Keratinocyte (primary cell): ENCODE data around the gene HMCES. TPM values are rescaled to one million over a fixed set of nuclear protein-coding genes. Genes with fewer than 3 reads are reported as not detected.
A peak's percentile ranks its signal among the peaks of the same experiment; 100 is the strongest.

Experiments used
- DNase-seq: peaks from one replicate; pipeline ENCODE4 v3.0.0-alpha.2; 2011; ENCODE audit warnings: low read depth, missing footprints, low spot score
- FAIRE-seq: peaks from 2 replicates; lab custom pipeline; 2011; peaks lifted over from hg19 to GRCh38; lab: Jason Lieb, UNC
- H2AFZ ChIP-seq: 2 replicates; pipeline ENCODE4 v1.6.0; 2012; ENCODE audit warnings: low read length, control low read depth, inconsistent platforms; ENCODE audit not compliant: control insufficient read depth
- H3K27ac ChIP-seq: 2 replicates; pipeline ENCODE4 v1.5.1; 2011; ENCODE audit warnings: low read length; ENCODE audit not compliant: control insufficient read depth, insufficient read depth
- H3K27me3 ChIP-seq: 3 replicates; pipeline ENCODE4 v1.6.0; 2011; ENCODE audit warnings: low read length; ENCODE audit not compliant: control insufficient read depth, insufficient read depth; ENCODE audit errors: extremely low read depth
- H3K36me3 ChIP-seq, 2 experiments: 2 replicates in 1 of 2; 3 replicates in 1 of 2; pipeline ENCODE4 v1.5.1; 2011; ENCODE audit warnings: low read length in 2 of 2, mild to moderate bottlenecking in 1 of 2; ENCODE audit not compliant: control insufficient read depth in 2 of 2, insufficient read depth in 2 of 2; ENCODE audit errors: extremely low read depth in 1 of 2
- H3K4me1 ChIP-seq: 3 replicates; pipeline ENCODE4 v1.5.1; 2011; ENCODE audit warnings: low read length; ENCODE audit not compliant: control insufficient read depth, insufficient read depth; ENCODE audit errors: extremely low read depth
- H3K4me2 ChIP-seq: 3 replicates; pipeline ENCODE4 v1.6.0; 2011; ENCODE audit warnings: low read depth, low read length; ENCODE audit not compliant: control insufficient read depth, insufficient read depth; ENCODE audit errors: extremely low read depth
- H3K4me3 ChIP-seq, 3 experiments: fragments of 200-600 bp in 1 of 3; sonication (generic) in 1 of 3; 2 replicates in 2 of 3; 3 replicates in 1 of 3; pipeline ENCODE4 v1.5.1; 2011 to 2016; ENCODE audit warnings: low read length in 3 of 3, mild to moderate bottlenecking in 3 of 3, control low read depth in 2 of 3, inconsistent platforms in 1 of 3, low read depth in 1 of 3, mixed read lengths in 1 of 3, mixed run types in 1 of 3, moderate library complexity in 1 of 3; ENCODE audit not compliant: control insufficient read depth in 2 of 3, insufficient read depth in 2 of 3; ENCODE audit errors: extremely low read depth in 1 of 3
- H3K79me2 ChIP-seq: 2 replicates; pipeline ENCODE4 v1.6.0; 2012; ENCODE audit warnings: low read length; ENCODE audit not compliant: control insufficient read depth, insufficient read depth
- H3K9ac ChIP-seq: 3 replicates; pipeline ENCODE4 v1.6.0; 2011; ENCODE audit warnings: low read length; ENCODE audit not compliant: control insufficient read depth, insufficient read depth; ENCODE audit errors: extremely low read depth
- H3K9me1 ChIP-seq: 3 replicates; pipeline ENCODE4 v1.6.0; 2011; ENCODE audit warnings: low read length; ENCODE audit not compliant: control insufficient read depth, insufficient read depth; ENCODE audit errors: extremely low read depth
- H3K9me3 ChIP-seq: 2 replicates; pipeline ENCODE4 v1.5.1; 2012; ENCODE audit warnings: low read depth, low read length; ENCODE audit not compliant: control insufficient read depth
- H4K20me1 ChIP-seq: 3 replicates; pipeline ENCODE4 v1.6.0; 2011; ENCODE audit warnings: low read length; ENCODE audit not compliant: control insufficient read depth, insufficient read depth; ENCODE audit errors: extremely low read depth
- CTCF ChIP-seq, 3 experiments: IDR thresholded peaks in 1 of 3; conservative IDR thresholded peaks in 1 of 3; optimal IDR thresholded peaks in 1 of 3; 2 replicates in 2 of 3; 3 replicates in 1 of 3; pipeline versions ENCODE3 to v1.5.1; 2011; ENCODE audit warnings: low read length in 3 of 3, mild to moderate bottlenecking in 3 of 3, moderate library complexity in 2 of 3, control low read depth in 1 of 3, inconsistent platforms in 1 of 3; ENCODE audit not compliant: insufficient read depth in 2 of 3; ENCODE audit errors: extremely low read depth in 1 of 3
- EZH2 ChIP-seq: IDR thresholded peaks from one replicate; pipeline ENCODE4 v1.6.1; 2012; ENCODE audit warnings: inconsistent platforms, mild to moderate bottlenecking, low read length, moderate library complexity
- dilution Hi-C: fragments of 300-500 bp; cut with MboI; formaldehyde crosslinking; loops from one replicate; pipeline ENCODE4 v1.7.0; 2020; ENCODE audit warnings: low sequenced_read_pairs; ENCODE audit not compliant: extremely low pct_ligation_motif_present
- polyA plus RNA-seq, 5 experiments: library from polyadenylated mRNA; depleted of rRNA in 3 of 5; stranded (reverse) in 3 of 5; stranded (forward) in 1 of 5; unstranded in 1 of 5; fragments of >200 nt; gene quantifications; 1 replicate in 1 of 5; 2 replicates in 3 of 5; 3 replicates in 1 of 5; pipeline versions ENCODE4 v1.2.1 to v1.2.3, GENCODE V29; 2011 to 2012; ENCODE audit warnings: missing spikeins in 2 of 5, low read depth in 1 of 5, low replicate concordance in 1 of 5

The HMCES gene
- polyA plus RNA-seq, 1 donor (not counting 4 experiments of a cell fraction or from before 2014, with no cell fraction given) = 54.6 TPM

DNA sequence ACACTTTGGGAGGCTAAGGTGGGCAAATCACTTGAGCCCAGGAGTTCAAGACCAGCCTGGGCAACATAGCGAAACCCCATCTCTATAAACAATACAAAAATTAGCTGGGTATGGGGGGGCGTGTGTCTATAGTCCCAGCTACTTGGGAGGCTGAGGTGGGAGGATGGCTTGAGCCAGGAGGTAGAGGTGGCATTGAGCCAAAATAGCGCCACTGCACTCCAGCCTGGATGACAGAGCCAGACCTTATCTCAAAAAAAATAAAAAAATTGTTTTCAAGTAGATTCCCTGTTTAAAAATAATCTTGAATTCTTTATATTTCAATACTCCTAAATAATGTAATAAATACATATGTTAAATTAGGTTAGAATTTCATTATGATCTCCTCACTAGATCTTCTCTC is 9.8 kb downstream of the HMCES start:
- FAIRE-seq = no peak
- no peak for DNase-seq
- Histone ChIP-seq H3K4me1 (peaks cover 6% of the 10 kb centered on the region), H3K4me2 (no peak overlapping the region), H4K20me1 (no peaks in the 10 kb centered on the region), H3K79me2 (peaks cover 16% of the 10 kb centered on the region), H3K36me3 (peaks cover 9 to 11% of the 10 kb centered on the region in 2 experiments), H3K27ac (no peak overlapping the region), H3K9me1 (no peaks in the 10 kb centered on the region), H3K9me3 (no peaks in the 10 kb centered on the region), H3K9ac (no peak overlapping the region), H3K27me3 (no peaks in the 10 kb centered on the region), H2AFZ (no peak overlapping the region), H3K4me3 (no peak overlapping the region)
- dilution Hi-C loops = no loop called here
- TF ChIP-seq EZH2 = no peak
- no peak for TF ChIP-seq CTCF (optimal IDR thresholded peaks at IDR 0.05 in 1 of 3, IDR thresholded peaks at IDR 0.05 in 1 of 3, conservative IDR thresholded peaks at IDR 0.05 in 1 of 3; ENCODE audit: extremely low read depth in 1 of 3, insufficient read depth in 2 of 3, low read length in 3 of 3)

- no peaks in the 10 kb centered on the region for H3K27me3 ChIP-seq
- TF ChIP-seq EZH2 (no peak), CTCF (optimal IDR thresholded peaks at IDR 0.05 in 1 of 3, IDR thresholded peaks at IDR 0.05 in 1 of 3, conservative IDR thresholded peaks at IDR 0.05 in 1 of 3; ENCODE audit: extremely low read depth in 1 of 3, insufficient read depth in 2 of 3, low read length in 3 of 3) (no peak)
- H3K79me2 ChIP-seq = peaks cover 9% of the 10 kb centered on the region
- dilution Hi-C loops = no loop called here
- no peak overlapping the region for H3K27ac ChIP-seq
- no peak overlapping the region for H3K4me3 ChIP-seq
- H3K9me3 ChIP-seq = no peaks in the 10 kb centered on the region
- peaks cover 9 to 11% of the 10 kb centered on the region in 2 experiments for H3K36me3 ChIP-seq
- no peaks in the 10 kb centered on the region for H3K9me1 ChIP-seq
- H4K20me1 ChIP-seq = no peaks in the 10 kb centered on the region
- no peak overlapping the region for H2AFZ ChIP-seq
- H3K9ac ChIP-seq = no peak overlapping the region
- no peak overlapping the region for H3K4me2 ChIP-seq
- peaks cover 6% of the 10 kb centered on the region for H3K4me1 ChIP-seq
- FAIRE-seq (peak; percentile 86), DNase-seq (no peak)
Measured at GRCh38 chr3:129289201-129289921, 10.7 kb downstream of the HMCES start.
